ENCODE measurements around the gene WDR90. TPM values are rescaled to one million over a fixed set of nuclear protein-coding genes. Genes with fewer than 3 reads are reported as not detected.

WDR90 gene
- total RNA-seq, 2 donors from 2014 or later = 15.8 to 111 TPM

DNA sequence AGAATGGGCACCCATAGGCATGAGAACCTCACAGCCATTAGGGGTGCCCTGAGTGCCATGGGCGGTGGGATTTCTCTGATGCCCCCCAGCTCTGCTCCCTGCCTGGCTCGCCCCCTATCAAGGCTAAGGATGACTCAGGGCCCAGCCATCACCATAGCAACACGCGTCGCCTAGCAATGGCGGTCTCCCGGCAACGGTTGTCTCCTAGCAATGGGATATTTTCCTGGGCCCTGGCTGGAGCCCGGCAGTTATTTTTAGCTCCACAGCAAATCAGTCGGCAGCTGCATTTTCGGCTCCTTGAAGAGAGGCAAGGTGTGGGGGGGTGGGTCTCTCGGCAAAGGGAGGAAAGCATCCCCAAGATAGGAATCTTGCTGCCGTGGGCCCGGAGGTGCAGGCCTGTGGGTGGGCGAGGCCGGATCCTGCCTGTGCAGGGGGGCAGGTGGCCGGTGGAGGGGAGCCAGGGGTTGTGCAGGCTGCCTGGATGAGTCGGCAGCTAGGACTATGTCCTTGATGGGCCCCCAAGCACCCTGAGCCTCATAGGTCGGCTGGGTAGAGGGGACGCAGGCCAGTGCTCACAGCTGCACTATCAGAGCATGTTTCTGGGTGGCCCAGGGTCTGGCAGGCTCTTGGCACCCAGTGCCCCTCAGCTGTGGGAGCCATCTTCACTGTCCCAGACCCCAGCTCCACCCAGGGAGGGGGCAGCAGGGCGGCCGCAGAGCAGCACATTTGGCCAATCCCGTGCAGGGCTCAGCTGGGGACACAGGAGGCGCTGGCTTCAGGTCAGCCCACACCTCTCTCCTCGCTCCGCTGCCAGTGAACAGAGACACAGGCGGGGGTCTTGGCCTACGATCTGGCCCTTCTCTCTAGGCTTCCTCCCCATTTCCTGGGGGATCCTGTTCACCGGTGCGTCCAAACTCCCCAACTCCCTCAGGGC, 60.7 kb downstream of the WDR90 start:
- Histone ChIP-seq H3K9me3 (no peaks in the 10 kb centered on the region), H3K27ac (no peak overlapping the region), H3K27me3 (peaks cover 0 to 34% of the 10 kb centered on the region in 2 donors), H3K4me3 (no peak overlapping the region), H3K4me1 (peaks cover 14% of the 10 kb centered on the region), H3K36me3 (replicated peaks in 1 of 2; ENCODE audit: insufficient read depth in 1 of 2, low read depth in 2 of 2) (no peaks in the 10 kb centered on the region)
- intact Hi-C loops (cut with DNase I) = loop anchor here (5.0 to 10.0 kb wide), 2 partner anchors 342 to 465 kb away; no protein-coding TSS in a partner anchor
- 18 to 19% methylated on average over 14 to 30 of the region's 30 CpGs for WGBS, 2 donors
- ATAC-seq (no peak), DNase-seq (peak in 3 of 4 donors; percentile 56 to 68 (median 57))
- TF ChIP-seq POLR2A (IDR thresholded peaks at IDR 0.05) = no peak

GRCh38 chr16:710500-711075, 61.4 kb downstream of the WDR90 start:
- DNase-seq (no peak), ATAC-seq (no peak)
- WGBS, 2 donors = 42 to 53% methylated on average over 9 to 21 of the region's 21 CpGs
- Histone ChIP-seq H3K27me3 (peaks cover 0 to 31% of the 10 kb centered on the region in 2 donors), H3K27ac (no peak overlapping the region), H3K4me3 (no peak overlapping the region), H3K4me1 (peaks cover 18% of the 10 kb centered on the region), H3K9me3 (no peaks in the 10 kb centered on the region), H3K36me3 (replicated peaks in 1 of 2; ENCODE audit: insufficient read depth in 1 of 2, low read depth in 2 of 2) (no peaks in the 10 kb centered on the region)
- TF ChIP-seq CTCF (IDR thresholded peaks at IDR 0.05) = no peak
- TF ChIP-seq POLR2A (IDR thresholded peaks at IDR 0.05) = no peak
- intact Hi-C loops (cut with DNase I) = loop anchor here (5.0 kb wide), 1 partner anchor 342 kb away; no protein-coding TSS in a partner anchor

DNA sequence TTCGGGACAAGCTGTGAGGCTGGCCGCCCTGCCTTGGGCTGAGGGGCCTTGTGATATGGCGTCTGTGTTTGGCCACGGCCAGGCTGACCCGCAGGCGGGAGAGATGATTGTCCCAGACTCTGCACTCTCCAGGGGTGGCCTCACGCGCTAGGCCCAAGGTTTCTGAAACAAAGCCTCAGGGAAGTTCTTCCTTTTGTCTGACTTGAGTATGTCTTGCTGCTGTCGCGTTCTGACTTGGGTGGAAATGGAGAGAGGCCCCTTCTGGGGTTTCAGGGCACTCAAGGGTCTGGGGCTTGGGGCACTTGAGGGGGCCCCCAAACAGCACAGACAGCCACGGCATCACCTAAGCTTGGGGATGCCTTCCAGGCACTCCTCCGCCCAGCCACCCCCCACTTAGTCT, 61.9 kb downstream of the WDR90 start:
- ATAC-seq (no peak), DNase-seq (no peak)
- intact Hi-C loops (cut with DNase I) = loop anchor here (5.0 kb wide), 1 partner anchor 341 kb away; no protein-coding TSS in a partner anchor
- Histone ChIP-seq H3K36me3 (replicated peaks in 1 of 2; ENCODE audit: insufficient read depth in 1 of 2, low read depth in 2 of 2) (no peaks in the 10 kb centered on the region), H3K27ac (no peak overlapping the region), H3K9me3 (no peaks in the 10 kb centered on the region), H3K27me3 (peaks cover 0 to 30% of the 10 kb centered on the region in 2 donors), H3K4me3 (no peak overlapping the region), H3K4me1 (peaks cover 23% of the 10 kb centered on the region)
- TF ChIP-seq CTCF (IDR thresholded peaks at IDR 0.05) = no peak
- TF ChIP-seq POLR2A (IDR thresholded peaks at IDR 0.05) = no peak
- WGBS, 2 donors = 45 to 50% methylated on average over 8 to 12 of the region's 12 CpGs

- DNase-seq (peak; percentile 76 to 83 (median 80)), ATAC-seq (peak; percentile 36)
- 6 to 9% methylated on average over 16 to 24 of the region's 25 CpGs for WGBS, 2 donors
- H3K4me1 ChIP-seq = peaks cover 30% of the 10 kb centered on the region
- peak; percentile 86 to 94 (median 89) for TF ChIP-seq CTCF (IDR thresholded peaks at IDR 0.05)
- no peak for TF ChIP-seq POLR2A (IDR thresholded peaks at IDR 0.05)
- H3K4me3 ChIP-seq = no peak overlapping the region
- no peaks in the 10 kb centered on the region for H3K36me3 ChIP-seq (replicated peaks in 1 of 2; ENCODE audit: insufficient read depth in 1 of 2, low read depth in 2 of 2)
- intact Hi-C loops (cut with DNase I) = loop anchor here (5.0 kb wide), 1 partner anchor 341 kb away; no protein-coding TSS in a partner anchor
- no peaks in the 10 kb centered on the region for H3K9me3 ChIP-seq
- H3K27me3 ChIP-seq = peaks cover 0 to 24% of the 10 kb centered on the region in 2 donors
- no peak overlapping the region for H3K27ac ChIP-seq
Measured at GRCh38 chr16:711548-712320, 62.6 kb downstream of the WDR90 start.

Data from body of pancreas (tissue), 4 donors.